ENCODE data around the gene RIPPLY3. TPM values are rescaled to one million over a fixed set of nuclear protein-coding genes. Genes with fewer than 3 reads are reported as not detected.

RIPPLY3 gene, protein sequence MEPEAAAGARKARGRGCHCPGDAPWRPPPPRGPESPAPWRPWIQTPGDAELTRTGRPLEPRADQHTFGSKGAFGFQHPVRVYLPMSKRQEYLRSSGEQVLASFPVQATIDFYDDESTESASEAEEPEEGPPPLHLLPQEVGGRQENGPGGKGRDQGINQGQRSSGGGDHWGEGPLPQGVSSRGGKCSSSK
- total RNA-seq, result not detected in 2 replicates

DNA sequence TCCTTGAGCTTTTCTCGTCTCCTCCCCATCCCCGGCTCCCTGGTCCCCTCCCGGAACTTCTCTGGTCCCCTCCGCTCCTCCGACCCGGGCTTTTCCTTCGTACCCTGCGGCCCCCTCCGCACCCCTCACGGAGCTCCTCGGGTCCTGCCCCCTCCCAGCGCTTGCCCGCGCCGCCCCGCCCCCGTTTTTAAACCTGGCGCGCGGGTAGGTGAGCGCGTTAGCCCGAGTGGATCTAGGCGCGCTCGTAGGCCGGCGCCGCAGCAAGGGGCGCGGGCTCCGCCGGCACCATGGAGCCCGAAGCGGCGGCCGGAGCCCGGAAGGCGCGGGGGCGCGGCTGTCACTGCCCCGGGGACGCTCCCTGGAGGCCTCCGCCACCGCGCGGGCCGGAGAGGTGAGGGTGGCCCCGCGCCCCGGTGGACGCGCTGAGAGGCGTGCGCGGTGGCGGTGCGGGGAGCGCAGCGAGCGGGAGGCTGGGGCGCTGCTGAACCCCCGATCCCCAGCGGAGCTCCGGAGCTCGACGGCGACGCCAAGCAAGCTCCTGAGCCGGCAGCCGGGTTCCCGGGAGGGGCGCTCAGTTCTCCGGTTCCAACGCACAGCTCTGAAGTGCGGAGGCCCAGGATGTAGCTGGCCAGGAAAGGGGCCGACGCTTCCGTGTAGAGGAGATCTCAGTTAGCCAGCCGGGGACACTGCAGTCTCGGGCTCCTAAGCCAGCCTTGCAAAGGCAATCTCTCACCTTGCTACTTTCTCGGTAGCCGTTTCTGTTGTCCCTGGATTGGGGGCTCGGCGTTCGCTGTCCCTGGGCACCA is at the start of gene RIPPLY3:
Gene RIPPLY3, plus strand, starts transcription at position 217 of the 806 bp plus-strand sequence. Its CDS starts 71 bp downstream, at position 288.

DNA sequence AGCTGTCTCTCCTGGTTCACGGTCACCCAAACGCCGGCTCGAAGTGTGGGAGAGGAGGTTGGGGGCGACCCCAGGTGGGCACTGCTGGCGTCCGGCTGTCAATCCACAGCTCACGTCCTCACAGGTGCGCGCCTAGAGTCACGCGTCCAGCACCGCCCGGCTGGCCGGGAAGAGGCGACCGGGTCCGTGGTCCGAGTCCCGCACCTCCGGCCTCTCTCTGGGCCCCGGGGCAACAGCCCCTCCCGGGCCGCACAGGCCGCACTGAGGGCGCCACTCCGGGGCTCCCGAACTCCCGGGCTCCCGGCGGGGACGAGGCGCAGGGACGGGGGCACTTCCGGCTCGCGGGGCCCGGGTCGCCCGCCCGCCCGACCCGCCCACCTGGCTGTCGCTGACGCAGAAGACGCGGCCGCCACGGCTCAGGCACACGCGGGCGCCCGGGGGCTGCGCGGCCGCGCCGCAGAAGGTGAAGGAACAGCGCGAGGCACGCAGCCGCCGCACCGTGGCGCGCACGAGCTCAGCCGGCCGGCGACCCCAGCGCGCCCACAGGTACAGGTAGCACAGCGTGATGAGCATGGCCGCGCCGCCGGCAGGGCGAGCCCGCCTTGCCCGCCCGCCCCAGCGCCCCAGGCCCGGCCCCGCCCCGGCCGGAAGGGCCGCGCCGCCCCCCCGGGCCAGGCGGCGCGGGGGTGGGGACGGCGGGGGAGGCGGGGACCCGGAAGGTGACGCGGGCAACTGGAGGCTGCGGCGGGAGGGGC is 40.3 kb upstream of the RIPPLY3 start, which contains the start of gene HLCS:
Gene HLCS, minus strand, starts transcription at position 604 of the 755 bp plus-strand sequence. Its CDS starts 31 bp downstream, at position 573.

Other genes with a start within 250 kb of the RIPPLY3 start
- 28.6 and 29.4 TPM in 2 replicates for gene HLCS, start 40.0 kb upstream of the RIPPLY3 start, total RNA-seq
- gene PIGP, start 66.4 kb downstream of the RIPPLY3 start, total RNA-seq, result 6.7 and 9.1 TPM in 2 replicates
- 229 and 272 TPM in 2 replicates for gene TTC3, start 66.6 kb downstream of the RIPPLY3 start, total RNA-seq

Measured in smooth muscle cell of bladder (primary cell).